Activated CD8-positive, alpha-beta memory T cell treated with anti-CD3 and anti-CD28 coated beads, Interleukin-2, amount 50 U/mL, for 24 hours (primary cell): ENCODE results near the gene STK32C.
"Not testable (repeated sequence)": the region's sequence is repeated elsewhere in the genome, so short reads cannot be mapped to it uniquely, and the experiment has no call there.

Experiments
- DNase-seq: peaks from one replicate; pipeline ENCODE4 v3.0.0-alpha.2; 2020; ENCODE audit errors: extremely low read depth

STK32C gene

DNA sequence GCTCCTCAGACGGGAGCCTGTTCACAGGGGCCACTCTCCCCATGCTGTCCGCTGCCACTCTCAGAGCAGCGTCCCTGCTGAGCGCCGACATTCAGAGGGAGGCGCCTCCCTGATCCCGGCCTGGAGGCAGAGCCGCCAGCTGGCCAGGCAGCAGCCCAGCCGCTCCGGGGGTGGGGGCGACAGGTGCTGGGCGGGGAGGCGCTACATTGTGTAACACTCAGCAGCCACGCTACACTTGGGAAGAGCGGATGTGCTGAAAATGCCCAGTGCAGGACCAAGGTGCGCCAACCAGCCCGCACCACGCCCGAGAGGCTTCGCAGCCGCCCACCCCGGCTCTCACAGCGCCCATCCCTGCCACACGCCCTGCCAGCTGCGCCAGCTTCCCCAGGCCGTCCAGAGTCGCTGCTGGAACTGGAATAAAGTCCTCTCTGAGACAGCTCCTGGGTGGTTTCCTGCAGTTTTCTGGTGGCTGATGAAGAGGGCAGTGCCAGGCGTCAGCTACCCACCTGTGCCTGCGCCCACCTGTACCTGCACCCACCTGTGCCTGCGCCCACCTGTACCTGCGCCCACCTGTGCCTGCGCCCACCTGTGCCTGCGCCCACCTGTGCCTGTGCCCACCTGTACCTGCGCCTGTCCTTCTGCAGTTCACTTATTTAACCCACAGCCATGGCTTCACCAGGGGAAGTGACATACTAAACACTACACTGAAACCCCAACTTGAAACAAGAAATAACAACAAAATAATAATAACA is 25.7 kb downstream of the STK32C start:
- no peak for DNase-seq

GRCh38 chr10:132280646-132281074 is 27.1 kb downstream of the STK32C start:
- no peak for DNase-seq

GRCh38 chr10:132279873-132280645 is 27.7 kb downstream of the STK32C start:
- DNase-seq = no peak

GRCh38 chr10:132277311-132277741 is 30.4 kb downstream of the STK32C start:
- DNase-seq = no peak

GRCh38 chr10:132276706-132277105 is 31.0 kb downstream of the STK32C start:
- no peak for DNase-seq

DNA sequence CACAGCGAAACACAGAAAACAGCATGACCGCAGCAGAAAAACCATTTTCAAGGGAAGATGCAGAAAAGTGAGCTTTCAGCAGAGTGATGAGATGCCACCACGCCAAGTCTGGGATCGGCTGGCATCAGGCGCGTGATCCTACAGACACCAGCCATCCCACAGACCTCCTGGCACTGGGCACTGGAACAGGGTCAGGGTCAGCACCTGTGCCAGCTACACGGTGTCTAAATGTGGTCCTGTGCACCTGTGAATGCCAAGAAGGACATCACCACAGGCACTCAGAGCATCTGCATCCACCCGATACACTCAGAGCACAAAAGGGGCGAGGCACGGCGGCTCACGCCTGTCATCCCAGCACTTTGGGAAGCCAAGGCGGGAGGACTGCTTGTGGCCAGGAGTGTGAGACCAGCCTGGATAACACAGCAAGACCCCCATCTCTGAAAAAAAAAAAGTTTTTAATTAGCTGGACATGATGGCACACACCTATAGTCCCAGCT is 31.5 kb downstream of the STK32C start:
- no peak for DNase-seq

DNA sequence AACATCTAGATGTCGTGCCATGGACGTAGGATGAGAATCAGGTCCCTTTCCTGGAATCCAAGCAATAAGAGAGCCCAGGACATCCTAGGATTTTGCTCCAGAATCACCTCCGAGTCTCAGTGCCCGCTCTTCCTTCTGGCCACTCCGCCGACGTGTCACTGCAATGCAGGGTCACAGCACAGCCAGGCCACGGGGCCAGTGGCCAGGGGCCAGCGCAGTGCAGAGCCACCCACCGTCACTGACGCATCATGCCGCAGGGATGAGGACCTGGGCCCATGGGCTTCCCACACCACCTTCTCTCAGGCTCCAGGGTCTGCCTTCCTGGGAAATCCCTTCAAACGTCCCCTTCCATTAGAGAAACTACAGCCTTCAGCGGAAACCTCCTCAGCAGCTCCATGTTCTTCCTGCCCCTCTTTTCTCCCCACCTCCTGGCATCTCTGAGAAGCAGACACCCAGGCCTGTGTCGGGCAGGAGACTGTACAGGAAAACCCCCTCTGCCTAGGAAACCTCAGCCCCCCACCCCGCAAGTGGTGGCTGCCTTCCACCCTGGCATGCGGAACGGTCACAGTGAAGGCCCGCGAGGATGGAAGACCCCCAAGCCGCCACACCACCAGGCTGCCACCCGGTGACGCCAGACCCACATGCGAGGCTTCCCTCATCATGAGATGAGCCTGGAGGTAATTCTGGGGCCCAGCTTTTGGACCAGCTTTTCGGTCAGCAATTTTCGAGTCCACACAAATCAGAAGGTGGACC is 32.1 kb downstream of the STK32C start:
- no peak for DNase-seq

- DNase-seq = no peak
Measured at GRCh38 chr10:132274986-132275385, 32.8 kb downstream of the STK32C start.

DNA sequence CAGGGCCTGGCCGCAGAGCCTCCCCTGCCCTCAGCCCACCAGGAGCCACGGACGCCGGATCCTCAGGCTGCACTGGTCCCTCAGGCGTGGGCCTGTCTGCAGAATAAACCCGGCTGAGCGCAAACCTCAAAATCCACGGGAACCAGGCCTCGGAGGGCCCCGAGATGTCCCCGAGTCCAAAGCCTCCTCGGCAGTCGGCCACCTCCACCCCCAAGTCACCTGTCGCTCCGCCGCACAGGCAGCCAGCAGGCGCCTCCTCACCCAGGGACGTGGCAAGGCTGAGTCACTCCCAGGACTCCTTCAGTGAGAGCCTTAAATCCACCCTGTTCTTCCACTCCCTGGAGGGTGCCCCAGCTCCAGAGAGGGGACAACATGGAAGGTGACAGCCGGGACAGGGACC is 33.2 kb downstream of the STK32C start:
- DNase-seq = no peak

GRCh38 chr10:132273966-132274365 is 33.8 kb downstream of the STK32C start:
- no peak for DNase-seq

- DNase-seq = no peak
Measured at GRCh38 chr10:132273304-132273944, 34.3 kb downstream of the STK32C start.

- no peak for DNase-seq
Measured at GRCh38 chr10:132272231-132272971, 35.3 kb downstream of the STK32C start.

DNA sequence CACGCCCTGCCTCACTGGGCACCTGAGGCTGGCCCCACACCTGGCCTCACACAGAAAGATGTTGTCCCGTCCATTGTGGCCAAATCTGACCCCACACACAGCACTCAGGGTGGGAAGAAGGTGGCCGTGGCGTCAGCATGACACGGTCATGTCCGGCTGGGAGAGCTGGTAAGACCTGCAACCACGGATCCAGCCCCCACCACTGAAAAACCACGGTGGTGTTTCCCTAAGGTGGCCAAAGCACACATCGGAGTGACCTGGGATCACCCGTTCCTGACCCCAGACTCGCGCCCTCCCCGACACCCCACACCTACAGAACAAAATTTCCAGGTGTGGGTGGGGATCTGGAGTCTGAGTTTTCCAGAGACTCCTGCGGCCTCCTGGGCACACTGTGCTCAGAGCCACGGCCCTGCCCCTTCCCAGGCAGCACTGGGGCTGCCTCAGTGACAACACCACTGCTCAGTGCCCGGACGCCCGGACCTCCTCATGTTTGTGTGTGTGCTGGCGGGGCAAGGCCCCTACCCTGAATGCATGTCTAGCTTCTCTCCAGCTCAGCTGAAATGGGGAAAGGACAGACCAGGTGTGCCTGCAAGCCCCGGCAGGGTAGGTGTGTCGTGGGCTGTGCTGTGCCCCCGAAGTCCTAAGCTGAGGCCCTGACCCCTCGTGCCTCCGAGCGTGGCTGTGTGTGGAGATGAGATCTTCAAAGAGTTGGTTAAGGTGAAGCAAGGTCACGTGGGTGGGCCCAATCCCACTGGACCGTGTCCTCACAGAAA is 36.1 kb downstream of the STK32C start:
- no peak for DNase-seq

- no peak for DNase-seq
Measured at GRCh38 chr10:132270721-132271457, 36.9 kb downstream of the STK32C start.

DNA sequence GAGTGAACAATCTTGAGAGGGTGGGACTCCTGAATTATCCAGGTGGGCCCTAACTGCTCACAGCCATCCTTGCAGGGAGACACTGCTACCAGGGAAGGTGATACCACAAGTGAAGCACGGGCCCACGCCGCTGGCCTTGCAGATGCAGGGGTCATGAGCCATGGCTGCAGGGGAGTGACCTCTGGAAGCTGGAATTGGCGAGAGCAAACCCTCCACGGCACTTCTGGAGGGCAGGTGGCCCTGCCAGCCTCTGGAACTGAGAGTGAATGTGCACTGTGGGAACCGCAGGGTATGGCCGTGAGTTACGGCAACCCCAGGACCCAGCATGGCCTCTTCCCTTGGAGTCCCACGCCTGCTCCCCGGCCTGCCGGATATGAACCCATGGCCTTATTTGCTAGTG is 37.5 kb downstream of the STK32C start:
- DNase-seq = no peak

GRCh38 chr10:132269266-132270230 is 38.2 kb downstream of the STK32C start:
- DNase-seq = no peak

DNA sequence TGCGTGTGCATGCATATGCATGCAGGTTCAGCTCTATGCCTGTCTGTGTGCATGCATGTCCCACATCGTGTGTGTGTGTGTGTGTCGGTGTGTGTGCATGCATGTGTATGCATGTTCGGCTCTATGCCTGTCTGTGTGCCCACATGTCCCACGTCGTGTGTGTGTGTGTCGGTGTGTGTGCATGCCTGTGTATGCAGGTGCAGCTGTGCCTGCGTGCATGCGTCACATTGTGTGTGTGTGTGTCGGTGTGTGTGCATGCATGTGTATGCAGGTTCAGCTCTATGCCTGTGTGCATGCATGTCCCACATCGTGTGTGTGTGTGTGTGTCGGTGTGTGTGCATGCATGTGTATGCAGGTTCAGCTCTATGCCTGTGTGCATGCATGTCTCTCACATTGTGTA is 39.8 kb downstream of the STK32C start:
- not testable (repeated sequence) for DNase-seq

- no peak for DNase-seq
Measured at GRCh38 chr10:132266594-132267161, 41.1 kb downstream of the STK32C start.
